ENCODE measurements around the gene HMMR.
A peak's percentile ranks its signal among the peaks of the same experiment; 100 is the strongest.

The HMMR gene

GRCh38 chr5:163497315-163497714, 36.9 kb downstream of the HMMR start:
- Histone ChIP-seq H3K9ac (ENCODE audit: low read length) (no peak overlapping the region), H3K27me3 (replicated peaks; ENCODE audit: control insufficient read depth, insufficient read depth, low read length) (no peaks in the 10 kb centered on the region), H3K4me1 (ENCODE audit: control insufficient read depth, insufficient read depth, low read length) (peaks cover 1% of the 10 kb centered on the region), H3K36me3 (ENCODE audit: control insufficient read depth, insufficient read depth, low read length, severe bottlenecking) (no peaks in the 10 kb centered on the region), H3K9me3 (ENCODE audit: control insufficient read depth, low read length) (no peaks in the 10 kb centered on the region), H3K4me3 (ENCODE audit: low read length) (no peak overlapping the region)
- DNase-seq (ENCODE audit: low read depth): no peak

- Histone ChIP-seq H3K4me3 (ENCODE audit: low read length) (no peak overlapping the region), H3K9ac (ENCODE audit: low read length) (no peak overlapping the region), H3K4me1 (ENCODE audit: control insufficient read depth, insufficient read depth, low read length) (peaks cover 12% of the 10 kb centered on the region), H3K9me3 (ENCODE audit: control insufficient read depth, low read length) (no peaks in the 10 kb centered on the region), H3K36me3 (ENCODE audit: control insufficient read depth, insufficient read depth, low read length, severe bottlenecking) (no peaks in the 10 kb centered on the region), H3K27me3 (replicated peaks; ENCODE audit: control insufficient read depth, insufficient read depth, low read length) (no peaks in the 10 kb centered on the region)
- DNase-seq (ENCODE audit: low read depth): peak; percentile 29
Observed at GRCh38 chr5:163498886-163499285, 38.5 kb downstream of the HMMR start.

DNA sequence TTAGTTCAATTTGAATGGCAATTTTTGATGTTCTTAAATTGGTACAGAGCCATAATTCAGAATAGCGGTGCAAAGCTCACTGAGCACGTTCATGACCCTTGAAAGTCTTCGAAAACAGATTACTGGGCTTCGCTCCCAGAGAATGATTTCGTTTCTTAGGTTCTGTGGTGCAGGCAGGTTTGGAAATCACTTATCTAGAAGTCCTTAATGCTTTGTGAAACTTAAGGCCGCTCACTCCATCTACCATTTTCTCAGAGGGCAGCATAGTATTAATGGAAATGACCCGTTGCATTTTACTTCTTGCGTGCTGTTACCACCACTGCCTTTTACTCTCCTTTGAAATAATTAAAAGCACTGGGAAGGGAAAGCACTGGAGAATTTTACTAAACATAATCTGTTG, 42.1 kb downstream of the HMMR start:
- H3K4me1 ChIP-seq (ENCODE audit: control insufficient read depth, insufficient read depth, low read length): peaks cover 29% of the 10 kb centered on the region
- H3K9ac ChIP-seq (ENCODE audit: low read length): peak overlapping the region; percentile 93
- peak overlapping the region; percentile 95 for H3K4me3 ChIP-seq (ENCODE audit: low read length)
- no peaks in the 10 kb centered on the region for H3K36me3 ChIP-seq (ENCODE audit: control insufficient read depth, insufficient read depth, low read length, severe bottlenecking)
- H3K27me3 ChIP-seq (replicated peaks; ENCODE audit: control insufficient read depth, insufficient read depth, low read length): no peaks in the 10 kb centered on the region
- H3K9me3 ChIP-seq (ENCODE audit: control insufficient read depth, low read length): no peaks in the 10 kb centered on the region
- no peak for DNase-seq (ENCODE audit: low read depth)

GRCh38 chr5:163503106-163504078, 43.0 kb downstream of the HMMR start:
- Histone ChIP-seq H3K9ac (ENCODE audit: low read length) (peak overlapping the region; percentile 93), H3K4me3 (ENCODE audit: low read length) (peak overlapping the region; percentile 95), H3K36me3 (ENCODE audit: control insufficient read depth, insufficient read depth, low read length, severe bottlenecking) (no peaks in the 10 kb centered on the region), H3K9me3 (ENCODE audit: control insufficient read depth, low read length) (no peaks in the 10 kb centered on the region), H3K4me1 (ENCODE audit: control insufficient read depth, insufficient read depth, low read length) (peaks cover 37% of the 10 kb centered on the region), H3K27me3 (replicated peaks; ENCODE audit: control insufficient read depth, insufficient read depth, low read length) (no peaks in the 10 kb centered on the region)
- DNase-seq (ENCODE audit: low read depth): peak; percentile 87

DNA sequence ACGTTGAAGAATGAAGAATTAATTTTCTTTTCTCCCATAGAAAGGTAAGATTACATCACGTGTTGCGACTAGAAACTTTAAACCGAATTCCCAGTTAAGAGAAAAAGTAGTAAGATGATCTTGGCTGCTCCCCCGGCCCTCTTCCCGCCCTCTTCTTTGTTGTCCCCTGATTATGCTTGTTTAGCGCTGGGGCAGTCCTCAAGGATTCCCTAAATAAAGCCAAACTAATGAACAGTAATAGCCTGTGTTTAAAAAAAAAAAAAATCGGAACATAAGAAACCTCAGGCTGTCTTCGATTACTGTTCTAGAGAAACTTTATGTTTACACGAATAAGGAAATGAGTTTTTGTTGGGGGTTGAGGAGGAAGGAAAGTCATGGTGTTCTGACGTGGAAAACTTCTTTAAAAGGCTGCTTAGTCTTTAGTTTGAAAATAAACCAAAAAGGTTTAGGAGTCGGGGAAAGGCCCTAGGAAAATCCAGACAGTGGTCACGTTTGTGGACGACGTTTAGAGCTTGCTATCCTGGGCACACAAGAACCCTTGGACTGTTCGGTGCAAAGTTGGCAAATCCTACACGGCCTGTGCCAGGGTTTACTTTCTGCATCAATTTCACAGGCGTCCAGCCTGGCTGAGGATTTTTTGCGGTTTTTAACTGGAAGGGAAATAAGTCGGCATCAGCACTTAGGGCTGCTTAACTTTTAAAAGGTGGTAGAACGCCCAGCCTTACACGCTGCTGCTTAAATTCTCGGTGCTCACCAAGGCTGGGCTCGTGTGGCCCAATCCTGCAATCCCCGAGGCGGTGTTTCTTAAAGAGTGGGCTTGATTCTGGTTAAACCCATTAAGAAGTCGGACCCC, 43.9 kb downstream of the HMMR start:
- H3K4me3 ChIP-seq (ENCODE audit: low read length): peak overlapping the region; percentile 95
- peak; percentile 70 for DNase-seq (ENCODE audit: low read depth)
- H3K27me3 ChIP-seq (replicated peaks; ENCODE audit: control insufficient read depth, insufficient read depth, low read length): no peaks in the 10 kb centered on the region
- no peaks in the 10 kb centered on the region for H3K36me3 ChIP-seq (ENCODE audit: control insufficient read depth, insufficient read depth, low read length, severe bottlenecking)
- peak overlapping the region; percentile 93 for H3K9ac ChIP-seq (ENCODE audit: low read length)
- H3K9me3 ChIP-seq (ENCODE audit: control insufficient read depth, low read length): no peaks in the 10 kb centered on the region
- peaks cover 46% of the 10 kb centered on the region for H3K4me1 ChIP-seq (ENCODE audit: control insufficient read depth, insufficient read depth, low read length)

- no peaks in the 10 kb centered on the region for H3K9me3 ChIP-seq (ENCODE audit: control insufficient read depth, low read length)
- H3K27me3 ChIP-seq (replicated peaks; ENCODE audit: control insufficient read depth, insufficient read depth, low read length): no peaks in the 10 kb centered on the region
- H3K4me3 ChIP-seq (ENCODE audit: low read length): peak overlapping the region; percentile 95
- H3K9ac ChIP-seq (ENCODE audit: low read length): peak overlapping the region; percentile 93
- H3K36me3 ChIP-seq (ENCODE audit: control insufficient read depth, insufficient read depth, low read length, severe bottlenecking): no peaks in the 10 kb centered on the region
- no peak for DNase-seq (ENCODE audit: low read depth)
- peaks cover 53% of the 10 kb centered on the region for H3K4me1 ChIP-seq (ENCODE audit: control insufficient read depth, insufficient read depth, low read length)
Observed at GRCh38 chr5:163505049-163505367, 44.6 kb downstream of the HMMR start.

- no peaks in the 10 kb centered on the region for H3K27me3 ChIP-seq (replicated peaks; ENCODE audit: control insufficient read depth, insufficient read depth, low read length)
- peaks cover 56% of the 10 kb centered on the region for H3K4me1 ChIP-seq (ENCODE audit: control insufficient read depth, insufficient read depth, low read length)
- no peaks in the 10 kb centered on the region for H3K36me3 ChIP-seq (ENCODE audit: control insufficient read depth, insufficient read depth, low read length, severe bottlenecking)
- no peaks in the 10 kb centered on the region for H3K9me3 ChIP-seq (ENCODE audit: control insufficient read depth, low read length)
- DNase-seq (ENCODE audit: low read depth): peak; percentile 98
- peak within 1 kb of the TSS; percentile 93 for H3K9ac ChIP-seq (ENCODE audit: low read length)
- H3K4me3 ChIP-seq (ENCODE audit: low read length): peak within 1 kb of the TSS; percentile 95
Observed at GRCh38 chr5:163505368-163506094, 45.1 kb downstream of the HMMR start, which contains the start of gene MAT2B. Gene MAT2B (plus strand): TSS chr5:163505619. CDS start chr5:163505687, 68 bp downstream.

GRCh38 chr5:163506095-163506457, 45.6 kb downstream of the HMMR start:
- H3K4me1 ChIP-seq (ENCODE audit: control insufficient read depth, insufficient read depth, low read length): peaks cover 56% of the 10 kb centered on the region
- peak; percentile 57 for DNase-seq (ENCODE audit: low read depth)

DNA sequence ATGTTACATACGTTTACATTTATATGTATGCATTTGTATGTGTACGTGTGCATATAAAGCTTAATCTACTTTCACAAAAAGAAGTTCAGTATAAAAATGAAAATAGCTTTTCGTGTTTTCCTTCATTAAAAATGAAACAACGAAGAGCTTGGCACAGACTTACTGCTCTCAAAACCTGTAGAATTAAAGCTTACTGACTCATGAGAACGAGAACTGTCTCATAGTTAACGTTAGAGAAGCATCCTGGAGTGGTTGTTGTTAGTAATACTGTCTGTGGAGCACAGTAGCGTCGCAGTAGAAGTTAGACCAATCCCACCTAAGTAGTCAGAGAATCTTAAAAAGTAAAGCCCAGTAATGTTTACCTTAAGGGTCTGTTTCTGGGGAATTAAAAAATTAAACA, 46.3 kb downstream of the HMMR start:
- Histone ChIP-seq H3K27me3 (replicated peaks; ENCODE audit: control insufficient read depth, insufficient read depth, low read length) (no peaks in the 10 kb centered on the region), H3K9ac (ENCODE audit: low read length) (peak overlapping the region; percentile 93), H3K9me3 (ENCODE audit: control insufficient read depth, low read length) (no peaks in the 10 kb centered on the region), H3K36me3 (ENCODE audit: control insufficient read depth, insufficient read depth, low read length, severe bottlenecking) (no peaks in the 10 kb centered on the region), H3K4me1 (ENCODE audit: control insufficient read depth, insufficient read depth, low read length) (peaks cover 57% of the 10 kb centered on the region), H3K4me3 (ENCODE audit: low read length) (peak overlapping the region; percentile 95)
- peak; percentile 61 for DNase-seq (ENCODE audit: low read depth)

More at GRCh38 chr5:163506095-163506457, 45.6 kb downstream of the HMMR start:
- Histone ChIP-seq H3K4me3 (ENCODE audit: low read length) (peak overlapping the region; percentile 95), H3K27me3 (replicated peaks; ENCODE audit: control insufficient read depth, insufficient read depth, low read length) (no peaks in the 10 kb centered on the region), H3K9ac (ENCODE audit: low read length) (peak overlapping the region; percentile 93), H3K9me3 (ENCODE audit: control insufficient read depth, low read length) (no peaks in the 10 kb centered on the region), H3K36me3 (ENCODE audit: control insufficient read depth, insufficient read depth, low read length, severe bottlenecking) (no peaks in the 10 kb centered on the region)

DNA sequence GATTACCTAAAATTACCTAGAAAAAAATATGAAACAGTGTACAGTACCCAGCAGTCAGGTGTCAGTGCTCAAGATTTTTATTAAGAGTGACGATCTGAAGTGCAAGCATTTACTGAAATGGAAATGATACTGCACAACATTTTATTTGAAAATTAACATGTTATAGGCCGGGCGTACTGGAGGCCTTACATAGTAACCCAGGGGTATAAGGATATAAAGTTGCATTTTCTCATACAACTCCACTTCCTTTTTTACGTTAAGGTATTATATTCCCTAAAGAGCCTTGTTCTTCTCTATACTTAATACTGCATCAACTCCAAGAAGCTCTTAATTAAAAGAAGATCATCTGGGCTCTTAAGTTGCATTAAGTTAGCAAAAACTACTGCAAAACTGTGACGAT, 48.3 kb downstream of the HMMR start:
- peak overlapping the region; percentile 95 for H3K4me3 ChIP-seq (ENCODE audit: low read length)
- DNase-seq (ENCODE audit: low read depth): no peak
- H3K9ac ChIP-seq (ENCODE audit: low read length): peak overlapping the region; percentile 42
- H3K4me1 ChIP-seq (ENCODE audit: control insufficient read depth, insufficient read depth, low read length): peaks cover 58% of the 10 kb centered on the region
- no peaks in the 10 kb centered on the region for H3K9me3 ChIP-seq (ENCODE audit: control insufficient read depth, low read length)
- peaks cover 18% of the 10 kb centered on the region for H3K36me3 ChIP-seq (ENCODE audit: control insufficient read depth, insufficient read depth, low read length, severe bottlenecking)
- no peaks in the 10 kb centered on the region for H3K27me3 ChIP-seq (replicated peaks; ENCODE audit: control insufficient read depth, insufficient read depth, low read length)
